GM18498 (cell line): ENCODE results near the gene KCNAB3.

Source experiments
- ATAC-seq: cut with Tn5 transposase; IDR thresholded peaks from one replicate; pipeline ENCODE4 v1.9.1; 2021; ENCODE audit warnings: mild to moderate bottlenecking, moderate library complexity; ENCODE audit not compliant: unreplicated experiment

Gene KCNAB3

DNA sequence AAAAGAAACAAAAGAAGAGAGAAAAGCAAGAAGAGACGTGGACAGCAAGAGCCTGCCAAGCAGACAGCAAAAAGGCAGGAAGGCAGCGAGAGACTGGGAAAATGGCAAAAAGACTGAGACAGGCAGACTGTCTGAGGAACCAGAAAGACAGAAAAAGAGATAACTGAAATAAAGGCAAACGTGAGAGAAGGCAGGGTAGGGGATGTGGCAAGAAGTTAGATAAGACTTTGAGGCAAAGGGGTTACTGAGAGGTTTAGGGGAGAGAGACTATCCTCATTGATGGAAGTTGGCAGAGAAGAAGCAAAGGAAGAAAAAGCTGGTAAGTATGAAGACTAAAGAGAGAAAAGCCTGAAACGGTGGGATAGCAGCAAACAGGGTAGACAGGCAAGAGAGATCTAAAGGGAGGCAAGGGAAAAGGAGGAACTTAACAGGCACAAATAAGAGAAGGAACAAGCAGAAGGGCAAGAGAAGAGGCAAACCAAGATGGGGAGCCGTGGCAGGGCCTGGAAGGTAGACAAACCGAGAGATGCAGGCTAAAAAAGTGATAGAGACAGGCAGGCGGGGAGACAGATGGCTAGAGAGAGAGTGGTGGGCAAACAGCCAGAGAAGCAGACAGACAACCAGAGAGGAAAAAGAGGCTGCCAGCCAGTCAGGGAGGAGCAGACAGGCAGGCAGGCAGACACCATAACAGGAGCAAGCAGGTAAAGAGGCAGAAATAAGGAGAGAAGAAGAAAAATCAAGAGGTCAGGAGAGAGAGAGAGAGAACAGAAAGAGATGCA, 48.2 kb downstream of the KCNAB3 start:
- ATAC-seq = no peak

DNA sequence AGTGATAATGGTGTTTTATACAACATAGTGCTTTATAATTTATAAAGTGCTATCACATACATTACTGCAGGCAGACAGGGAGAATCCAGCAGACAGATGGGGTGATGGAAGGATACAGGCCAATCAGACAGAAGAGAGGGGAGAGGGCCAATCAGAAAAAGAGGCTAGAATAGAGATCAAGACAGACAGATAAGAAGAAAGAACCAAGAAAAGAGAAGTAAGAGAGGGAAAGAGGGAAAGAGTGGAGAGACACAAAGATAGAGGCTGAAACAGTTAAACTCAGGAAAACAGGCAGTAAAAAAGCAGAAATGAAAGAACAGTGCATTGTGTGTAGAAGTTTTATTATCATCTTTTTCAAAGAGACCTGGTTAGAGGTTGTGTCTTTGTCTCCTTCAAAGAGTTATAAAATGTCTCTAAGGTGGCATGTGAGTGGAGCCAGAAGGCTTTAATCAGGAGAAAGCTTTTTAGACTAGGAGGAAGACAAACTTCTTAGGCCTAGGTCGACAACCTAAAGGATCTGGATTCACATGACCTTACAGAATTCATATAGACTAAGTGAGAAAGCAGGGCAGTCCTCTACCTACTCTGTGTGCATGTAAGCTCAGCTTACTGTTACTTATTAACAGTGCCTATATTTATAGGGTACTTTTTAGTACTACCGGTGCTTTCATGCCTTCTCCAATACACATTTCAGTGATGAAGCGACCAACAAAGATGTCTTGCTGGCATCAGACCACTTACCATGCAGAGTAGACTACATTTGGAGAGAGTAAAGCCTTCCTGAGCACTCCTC, 49.4 kb downstream of the KCNAB3 start:
- no peak for ATAC-seq

- ATAC-seq = no peak
Observed at GRCh38 chr17:7878234-7878633, 51.4 kb downstream of the KCNAB3 start.

GRCh38 chr17:7875804-7876370, 53.8 kb downstream of the KCNAB3 start:
- no peak for ATAC-seq

GRCh38 chr17:7873051-7873450, 56.6 kb downstream of the KCNAB3 start:
- ATAC-seq = no peak
